Mesenchymal stem cell (in vitro differentiated cells and primary cell): ENCODE results near the gene TMEM88.

Experiments
- DNase-seq: peaks from one replicate; pipeline ENCODE4 v3.0.0-alpha.2; 2013
- H2AFZ ChIP-seq: one replicate; pipeline ENCODE4 v1.6.1; 2013; ENCODE audit warnings: low read depth, mild to moderate bottlenecking, control low read depth, inconsistent platforms, low read length, moderate library complexity
- H2AK5ac ChIP-seq: 2 replicates; pipeline ENCODE4 v1.6.1; 2013; ENCODE audit warnings: low read length, moderate library complexity, mild to moderate bottlenecking, inconsistent platforms; ENCODE audit not compliant: severe bottlenecking
- H2BK120ac ChIP-seq: one replicate; pipeline ENCODE4 v1.6.1; 2013; ENCODE audit warnings: low read depth, mild to moderate bottlenecking, inconsistent platforms, low read length, moderate library complexity
- H2BK12ac ChIP-seq, 2 experiments: one replicate each; pipeline ENCODE4 v1.6.1; 2013; ENCODE audit warnings: inconsistent platforms in 2 of 2, low read length in 2 of 2, mild to moderate bottlenecking in 2 of 2, moderate library complexity in 2 of 2, control low read depth in 1 of 2
- H2BK15ac ChIP-seq: one replicate; pipeline ENCODE4 v1.6.1; 2013; ENCODE audit warnings: mild to moderate bottlenecking, low read depth, inconsistent platforms; ENCODE audit not compliant: poor library complexity, severe bottlenecking
- H2BK5ac ChIP-seq: 2 replicates; pipeline ENCODE4 v1.6.1; 2013; ENCODE audit warnings: low read depth, mild to moderate bottlenecking, low read length, control low read depth, inconsistent platforms; ENCODE audit not compliant: poor library complexity, severe bottlenecking
- H3K14ac ChIP-seq, 2 experiments: one replicate each; pipeline ENCODE4 v1.6.1; 2013; ENCODE audit warnings: inconsistent platforms in 2 of 2, low read length in 2 of 2, control low read depth in 1 of 2, mild to moderate bottlenecking in 1 of 2, moderate library complexity in 1 of 2
- H3K18ac ChIP-seq, 2 experiments: one replicate each; pipeline ENCODE4 v1.6.1; 2013; ENCODE audit warnings: inconsistent platforms in 2 of 2, low read length in 2 of 2, control low read depth in 1 of 2, low read depth in 1 of 2, mild to moderate bottlenecking in 1 of 2
- H3K23ac ChIP-seq, 2 experiments: one replicate each; pipeline ENCODE4 v1.6.1; 2013; ENCODE audit warnings: inconsistent platforms in 2 of 2, low read length in 2 of 2, mild to moderate bottlenecking in 2 of 2, moderate library complexity in 2 of 2, control low read depth in 1 of 2
- H3K27ac ChIP-seq: 2 replicates; pipeline ENCODE4 v1.5.1; 2013; ENCODE audit warnings: mild to moderate bottlenecking, moderate library complexity, low read length, control low read depth, inconsistent platforms; ENCODE audit not compliant: poor library complexity, severe bottlenecking
- H3K27me3 ChIP-seq, 2 experiments: 2 replicates each; pipeline versions ENCODE4 v1.6.1 to v1.7.0; 2013; ENCODE audit warnings: low read length in 2 of 2, mild to moderate bottlenecking in 2 of 2, moderate library complexity in 2 of 2, control low read depth in 1 of 2, inconsistent platforms in 1 of 2; ENCODE audit not compliant: control insufficient read depth in 1 of 2, insufficient read depth in 1 of 2
- H3K36me3 ChIP-seq, 2 experiments: 2 replicates each; pipeline versions ENCODE4 v1.6.1 to v1.7.0; 2013; ENCODE audit warnings: low read length in 2 of 2, control low read depth in 1 of 2, inconsistent platforms in 1 of 2, low read depth in 1 of 2, mild to moderate bottlenecking in 1 of 2; ENCODE audit not compliant: insufficient read depth in 2 of 2, control insufficient read depth in 1 of 2
- H3K4ac ChIP-seq, 2 experiments: one replicate each; pipeline ENCODE4 v1.6.1; 2013; ENCODE audit warnings: inconsistent platforms in 2 of 2, low read length in 2 of 2, mild to moderate bottlenecking in 2 of 2, moderate library complexity in 2 of 2, control low read depth in 1 of 2, low read depth in 1 of 2
- H3K4me1 ChIP-seq: 2 replicates; pipeline ENCODE4 v1.6.1; 2013; ENCODE audit warnings: low read depth, low read length, control low read depth; ENCODE audit not compliant: control insufficient read depth, insufficient read depth
- H3K4me2 ChIP-seq: 2 replicates; pipeline ENCODE4 v1.6.1; 2013; ENCODE audit warnings: low read length, mild to moderate bottlenecking, inconsistent platforms; ENCODE audit not compliant: poor library complexity, severe bottlenecking
- H3K4me3 ChIP-seq, 2 experiments: 2 replicates each; pipeline versions ENCODE4 v1.5.1 to v1.7.0; 2013; ENCODE audit warnings: low read length in 2 of 2, mild to moderate bottlenecking in 2 of 2, control low read depth in 1 of 2, low read depth in 1 of 2; ENCODE audit not compliant: insufficient read depth in 1 of 2
- H3K79me1 ChIP-seq: replicated peaks from 2 replicates; pipeline ENCODE4 v1.6.1; 2013; ENCODE audit warnings: mild to moderate bottlenecking, control low read depth, low read length, inconsistent platforms; ENCODE audit not compliant: poor library complexity, severe bottlenecking
- H3K9ac ChIP-seq: 2 replicates; pipeline ENCODE4 v1.7.0; 2013; ENCODE audit warnings: mild to moderate bottlenecking, low read length, moderate library complexity
- H3K9me3 ChIP-seq: 2 replicates; pipeline ENCODE4 v1.7.0; 2013; ENCODE audit warnings: mild to moderate bottlenecking, low read length; ENCODE audit not compliant: control insufficient read depth
- H4K8ac ChIP-seq: one replicate; pipeline ENCODE4 v1.6.1; 2013; ENCODE audit warnings: inconsistent platforms, mild to moderate bottlenecking, low read length, moderate library complexity
- H4K91ac ChIP-seq: one replicate; pipeline ENCODE4 v1.6.1; 2013; ENCODE audit warnings: mild to moderate bottlenecking, low read length, inconsistent platforms
- WGBS: methylation state at CpG from one replicate; pipeline ENCODE4 v1.1.7; 2013; ENCODE audit warnings: mixed read lengths; 5-methylcytosine and 5-hydroxymethylcytosine counted together

Gene TMEM88

GRCh38 chr17:7848131-7848579 lies 6.7 kb upstream of the TMEM88 start:
- Histone ChIP-seq H3K4me1 (peaks cover 17% of the 10 kb centered on the region), H3K14ac (no peak overlapping the region), H3K4ac (no peak overlapping the region), H2AFZ (no peak overlapping the region), H3K36me3 (peaks cover 55 to 81% of the 10 kb centered on the region in 2 experiments), H2BK5ac (no peak overlapping the region), H3K27ac (no peak overlapping the region), H2BK12ac (no peak overlapping the region), H2AK5ac (no peak overlapping the region), H3K23ac (no peak overlapping the region), H3K9ac (no peak overlapping the region), H3K9me3 (no peaks in the 10 kb centered on the region), H3K18ac (no peak overlapping the region), H3K4me2 (no peak overlapping the region), H3K79me1 (peaks cover 45% of the 10 kb centered on the region), H4K8ac (no peak overlapping the region), H2BK120ac (no peak overlapping the region), H3K4me3 (no peak overlapping the region), H3K27me3 (no peaks in the 10 kb centered on the region), H2BK15ac (no peak overlapping the region), H4K91ac (no peak overlapping the region)
- DNase-seq, result no peak
- 96% methylated on average over 20 of the region's 20 CpGs for WGBS

GRCh38 chr17:7848739-7849129 lies 6.1 kb upstream of the TMEM88 start:
- Histone ChIP-seq H3K4me1 (peaks cover 17% of the 10 kb centered on the region), H3K4ac (no peak overlapping the region), H3K4me3 (no peak overlapping the region), H3K23ac (no peak overlapping the region), H3K36me3 (peaks cover 56 to 87% of the 10 kb centered on the region in 2 experiments), H3K9ac (no peak overlapping the region), H2AFZ (no peak overlapping the region), H2BK120ac (no peak overlapping the region), H3K18ac (no peak overlapping the region), H2BK5ac (no peak overlapping the region), H2AK5ac (no peak overlapping the region), H3K9me3 (no peaks in the 10 kb centered on the region), H3K79me1 (peaks cover 46% of the 10 kb centered on the region), H3K27ac (no peak overlapping the region), H2BK15ac (no peak overlapping the region), H4K91ac (peak overlapping the region; percentile 28), H4K8ac (no peak overlapping the region), H2BK12ac (no peak overlapping the region), H3K27me3 (no peaks in the 10 kb centered on the region), H3K14ac (no peak overlapping the region), H3K4me2 (no peak overlapping the region)
- 97% methylated on average over 21 of the region's 21 CpGs for WGBS
- DNase-seq, result no peak

DNA sequence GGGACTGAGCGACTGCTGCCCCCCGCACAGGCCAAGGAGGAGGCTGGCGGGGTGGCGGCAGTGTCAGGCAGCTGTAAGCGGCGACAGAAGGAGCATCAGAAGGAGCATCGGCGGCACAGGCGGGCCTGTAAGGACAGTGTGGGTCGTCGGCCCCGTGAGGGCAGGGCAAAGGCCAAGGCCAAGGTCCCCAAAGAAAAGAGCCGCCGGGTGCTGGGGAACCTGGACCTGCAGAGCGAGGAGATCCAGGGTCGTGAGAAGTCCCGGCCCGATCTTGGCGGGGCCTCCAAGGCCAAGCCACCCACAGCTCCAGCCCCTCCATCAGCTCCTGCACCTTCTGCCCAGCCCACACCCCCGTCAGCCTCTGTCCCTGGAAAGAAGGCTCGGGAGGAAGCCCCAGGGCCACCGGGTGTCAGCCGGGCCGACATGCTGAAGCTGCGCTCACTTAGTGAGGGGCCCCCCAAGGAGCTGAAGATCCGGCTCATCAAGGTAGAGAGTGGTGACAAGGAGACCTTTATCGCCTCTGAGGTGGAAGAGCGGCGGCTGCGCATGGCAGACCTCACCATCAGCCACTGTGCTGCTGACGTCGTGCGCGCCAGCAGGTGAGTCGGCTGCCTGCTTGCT lies 5.6 kb upstream of the TMEM88 start:
- WGBS, result 92% methylated on average over 33 of the region's 35 CpGs
- Histone ChIP-seq H2BK5ac (no peak overlapping the region), H2BK15ac (no peak overlapping the region), H3K27me3 (no peaks in the 10 kb centered on the region), H3K4me3 (no peak overlapping the region), H2BK120ac (no peak overlapping the region), H3K4me1 (peaks cover 19% of the 10 kb centered on the region), H3K9me3 (no peaks in the 10 kb centered on the region), H3K4me2 (no peak overlapping the region), H3K14ac (no peak overlapping the region), H4K91ac (peak overlapping the region; percentile 28), H2AFZ (no peak overlapping the region), H3K36me3 (peaks cover 56 to 87% of the 10 kb centered on the region in 2 experiments), H3K18ac (no peak overlapping the region), H3K79me1 (peaks cover 46% of the 10 kb centered on the region), H3K27ac (no peak overlapping the region), H3K4ac (no peak overlapping the region), H4K8ac (no peak overlapping the region), H2AK5ac (no peak overlapping the region), H3K9ac (no peak overlapping the region), H2BK12ac (no peak overlapping the region), H3K23ac (no peak overlapping the region)
- DNase-seq, result no peak

- Histone ChIP-seq H3K9me3 (no peaks in the 10 kb centered on the region), H2BK120ac (no peak overlapping the region), H3K23ac (no peak overlapping the region), H2BK15ac (no peak overlapping the region), H3K18ac (no peak overlapping the region), H2AFZ (no peak overlapping the region), H3K27me3 (no peaks in the 10 kb centered on the region), H3K36me3 (peaks cover 56 to 86% of the 10 kb centered on the region in 2 experiments), H2AK5ac (no peak overlapping the region), H2BK5ac (no peak overlapping the region), H3K27ac (no peak overlapping the region), H3K4me1 (peaks cover 24% of the 10 kb centered on the region), H4K8ac (no peak overlapping the region), H3K4me2 (no peak overlapping the region), H4K91ac (no peak overlapping the region), H3K14ac (no peak overlapping the region), H3K9ac (no peak overlapping the region), H3K4me3 (no peak overlapping the region), H3K4ac (no peak overlapping the region), H2BK12ac (no peak overlapping the region), H3K79me1 (peaks cover 46% of the 10 kb centered on the region)
- DNase-seq, result no peak
- 95% methylated on average over 12 of the region's 12 CpGs for WGBS
Measured at GRCh38 chr17:7849751-7850504, 4.9 kb upstream of the TMEM88 start.
